Ramos (cell line): ENCODE measurements around the gene CKLF.

ENCODE experiments used
- in situ Hi-C: fragments of 300-500 bp; cut with MboI; formaldehyde crosslinking; loops from one replicate; pipeline ENCODE4 v1.14.3; 2022; ENCODE audit warnings: low sequenced_read_pairs; ENCODE audit not compliant: unreplicated experiment

CKLF gene

DNA sequence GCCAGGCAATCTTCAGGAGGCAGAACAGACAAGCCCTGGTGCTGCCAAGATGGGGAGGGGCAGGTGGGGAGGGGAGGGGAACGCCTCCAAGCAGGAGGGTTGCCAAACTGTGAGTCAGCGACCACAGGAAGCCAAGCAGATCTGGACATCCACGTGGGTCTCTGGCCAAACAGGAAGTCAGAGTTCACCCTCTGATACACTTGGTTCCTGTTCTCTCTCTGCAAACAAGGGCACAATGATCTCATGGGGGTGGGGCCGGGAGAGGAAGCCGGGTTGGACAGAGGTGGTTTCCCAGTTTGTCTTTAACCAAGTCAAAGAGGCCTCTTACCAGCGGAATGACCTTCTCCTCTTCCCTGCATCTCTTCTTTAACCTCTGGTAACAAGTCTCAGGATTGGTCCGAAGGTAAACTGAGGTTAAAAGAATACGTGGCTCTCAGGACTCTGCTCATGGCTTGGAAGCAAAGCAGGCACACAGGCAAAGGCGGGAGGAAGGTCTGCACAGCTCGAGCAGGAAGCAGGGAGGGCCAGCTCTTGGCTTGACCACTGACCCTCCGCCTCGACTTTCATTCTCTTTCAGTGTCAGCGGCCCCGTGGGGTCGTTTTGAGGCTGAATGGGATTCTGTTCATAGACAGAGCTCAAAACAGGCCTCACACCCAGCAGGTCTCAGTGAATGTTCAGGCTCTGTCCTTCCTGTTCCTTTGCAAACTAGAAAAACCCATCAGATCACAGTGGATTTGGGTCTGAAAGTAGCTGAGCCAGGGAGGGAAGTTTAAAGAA is 35.4 kb upstream of the CKLF start:
- in situ Hi-C loops = no loop called here

DNA sequence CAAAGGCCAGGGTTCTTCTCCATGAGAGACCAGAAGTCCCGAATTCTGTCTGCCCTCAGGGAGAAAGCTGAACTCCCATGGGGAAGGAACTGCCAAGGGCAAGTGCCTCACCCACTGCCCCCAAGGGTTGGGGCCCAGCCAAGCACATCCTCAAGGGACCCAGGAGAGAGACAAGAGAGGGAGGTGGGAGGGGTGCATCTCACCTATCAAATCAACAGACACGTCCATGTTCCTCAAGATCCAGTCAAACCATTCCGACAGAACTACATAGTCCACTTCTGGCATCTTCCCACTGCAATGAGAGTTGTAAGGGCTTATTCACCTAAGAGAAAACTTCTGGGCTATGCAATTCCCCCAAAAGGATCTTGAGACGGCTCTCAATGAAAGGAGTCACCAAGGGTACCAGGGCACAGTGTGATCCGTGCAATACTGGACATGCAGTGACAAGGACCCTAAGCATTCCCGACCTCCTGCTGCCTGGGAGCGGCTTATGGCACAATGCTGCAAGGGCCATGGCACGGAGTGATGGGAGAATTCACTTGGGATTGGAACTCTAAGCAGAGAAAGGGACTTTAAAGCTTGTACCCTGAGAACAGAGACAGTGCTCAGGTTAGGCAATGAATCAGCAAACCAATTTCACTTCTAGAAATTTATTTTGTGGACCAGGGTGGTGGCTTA is 34.7 kb upstream of the CKLF start:
- in situ Hi-C loops = no loop called here

DNA sequence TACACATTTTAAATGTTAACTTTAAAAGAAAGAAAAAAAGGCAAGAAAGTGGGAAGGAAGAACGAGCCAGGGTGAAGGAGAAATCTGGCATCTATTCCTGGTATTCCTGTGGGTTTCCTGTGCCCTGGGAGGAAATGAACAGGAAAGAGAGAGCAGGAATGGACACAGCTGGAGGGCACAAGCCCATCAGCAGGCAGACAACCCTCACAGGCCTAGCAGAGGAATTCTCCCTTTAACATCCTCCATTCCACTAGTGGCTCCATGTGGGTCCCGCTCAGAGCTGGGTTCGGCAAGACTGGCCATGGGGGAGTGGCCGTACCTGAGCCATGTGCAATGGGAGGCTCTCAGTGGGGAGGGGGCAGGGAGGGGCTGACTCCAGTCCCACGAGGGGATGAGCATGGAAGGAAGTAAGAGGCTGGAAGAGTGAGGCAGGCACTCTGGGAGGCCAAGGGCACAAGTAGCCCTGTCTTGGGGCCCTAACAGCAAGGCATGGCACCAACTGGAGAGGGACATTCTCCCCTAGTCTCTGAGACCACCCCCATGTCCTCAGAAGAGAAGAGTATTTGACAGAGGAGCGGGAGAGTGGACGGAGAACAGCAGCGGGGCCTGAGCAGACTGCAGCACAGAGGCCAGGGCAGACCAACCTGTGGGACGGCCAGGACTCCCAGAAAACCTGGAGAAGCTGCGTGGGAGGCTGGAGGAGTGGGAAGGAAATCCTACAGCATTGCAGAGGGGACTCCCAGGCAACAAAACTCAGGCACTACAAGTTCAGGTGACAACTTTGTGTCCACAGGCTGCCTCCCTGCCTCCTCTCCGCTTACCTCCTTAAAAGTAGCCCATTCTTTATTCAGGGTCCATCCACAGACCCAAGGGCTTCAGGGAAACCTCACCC is 32.6 kb upstream of the CKLF start:
- in situ Hi-C loops = no loop called here

GRCh38 chr16:66520406-66521170 is 31.8 kb upstream of the CKLF start:
- in situ Hi-C loops = no loop called here

DNA sequence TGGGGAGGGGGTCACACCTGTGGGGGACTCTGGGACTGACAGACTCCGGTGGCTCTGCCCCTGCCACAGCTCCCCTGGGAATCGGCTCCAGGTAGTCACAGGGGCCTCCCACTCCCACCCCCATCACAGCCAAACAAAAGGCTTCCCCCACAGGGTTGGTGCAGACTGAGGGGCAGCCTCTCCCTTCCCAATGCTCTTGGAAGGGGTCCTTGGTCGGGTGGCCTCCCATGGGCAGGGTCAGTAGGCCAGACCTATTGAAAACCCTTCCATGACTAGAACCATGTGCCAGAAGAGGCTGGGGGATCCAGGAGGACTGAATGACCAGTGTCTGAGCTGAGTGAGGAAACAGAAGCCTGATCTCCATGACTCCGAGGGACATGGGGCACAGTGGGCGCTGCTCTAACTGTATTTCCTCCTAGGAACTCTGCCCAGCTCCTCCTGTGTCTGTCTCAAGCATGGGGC is 31.1 kb upstream of the CKLF start:
- in situ Hi-C loops = no loop called here

GRCh38 chr16:66521951-66522771 is 30.2 kb upstream of the CKLF start:
- in situ Hi-C loops = no loop called here

- in situ Hi-C loops = no loop called here
Measured at GRCh38 chr16:66522816-66523590, 29.4 kb upstream of the CKLF start.

- in situ Hi-C loops = no loop called here
Measured at GRCh38 chr16:66523861-66524354, 28.5 kb upstream of the CKLF start.

DNA sequence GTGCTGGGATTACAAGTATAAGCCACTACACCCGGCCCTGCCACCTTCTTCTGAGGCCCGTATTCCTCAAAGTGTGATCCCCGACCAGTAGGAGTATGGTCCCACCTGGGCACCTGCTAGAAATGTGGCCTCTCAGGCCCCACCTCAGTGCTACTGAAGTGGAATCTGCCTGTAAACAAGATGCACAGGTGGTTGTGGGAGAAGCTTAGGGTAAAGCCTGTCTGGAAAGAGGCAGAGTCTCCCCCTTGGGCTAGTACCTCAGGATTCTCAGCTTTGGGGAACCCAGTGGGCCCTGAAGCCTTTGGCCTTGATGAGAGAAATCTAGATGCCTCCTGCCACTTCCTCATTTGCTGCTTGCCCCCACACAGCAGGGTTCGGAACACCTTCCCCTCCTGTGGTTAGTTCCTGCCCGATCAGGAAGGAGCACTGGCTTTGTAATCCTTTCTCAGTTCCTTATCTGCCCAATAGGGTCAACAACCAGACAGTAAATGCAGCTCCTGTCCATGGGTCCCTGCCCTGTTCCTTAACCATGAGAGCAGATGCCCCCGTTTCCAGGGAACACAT is 27.7 kb upstream of the CKLF start:
- in situ Hi-C loops = no loop called here

DNA sequence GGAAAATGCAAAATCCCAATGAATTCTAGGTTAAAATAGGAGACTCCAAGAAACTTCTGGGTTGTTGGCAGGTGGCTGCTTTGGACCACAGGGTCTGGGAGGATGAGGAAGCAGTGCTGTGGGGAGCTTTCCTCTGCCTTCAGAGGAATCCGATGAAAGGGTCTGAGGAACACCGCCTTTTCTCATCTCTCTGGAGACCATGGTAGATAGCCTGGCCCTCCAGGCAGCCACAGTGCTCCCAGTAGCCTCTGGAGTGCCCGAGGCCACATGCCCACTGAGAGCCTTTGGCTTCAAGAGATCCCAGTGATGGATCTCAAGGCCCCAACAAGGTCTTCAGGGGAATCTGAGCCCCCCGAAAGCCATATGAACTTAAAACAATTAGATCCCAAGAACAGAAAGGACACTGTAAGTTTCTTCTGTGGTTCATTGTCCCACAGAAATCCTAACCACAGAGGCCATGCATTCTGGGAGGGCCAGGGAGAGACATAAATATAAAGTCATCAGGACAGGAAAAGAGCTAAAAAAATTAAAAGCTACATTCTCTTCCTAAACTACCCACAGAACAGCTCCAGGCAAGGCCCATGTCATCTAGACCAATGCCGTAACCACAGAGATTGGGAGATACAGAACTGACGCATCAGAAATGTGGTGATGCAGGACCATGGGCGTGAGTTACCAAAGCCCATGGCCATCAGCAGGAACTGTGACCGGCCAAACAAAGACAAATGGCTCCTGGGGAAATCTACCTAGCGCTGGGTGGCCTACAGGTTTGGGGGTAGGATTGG is 26.8 kb upstream of the CKLF start:
- in situ Hi-C loops = no loop called here

DNA sequence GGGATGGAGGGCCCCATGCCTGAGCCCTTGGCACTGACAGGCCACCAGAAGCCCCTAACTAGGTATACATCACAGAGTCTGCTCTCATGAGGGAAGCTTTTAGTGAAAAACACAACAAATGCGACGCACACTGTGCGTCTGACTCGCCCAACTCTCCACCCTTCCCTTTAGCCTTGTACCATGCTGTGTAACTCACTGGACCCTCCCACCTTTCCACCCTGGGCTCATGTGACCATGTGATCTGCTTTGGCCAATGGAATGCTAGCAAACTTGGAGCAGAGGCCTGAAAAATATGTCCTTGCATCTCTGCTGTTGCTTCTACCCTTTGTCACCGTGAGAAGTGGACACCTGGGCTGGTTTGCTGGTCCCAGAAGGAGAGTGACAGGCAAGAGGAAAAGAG is 24.1 kb upstream of the CKLF start:
- in situ Hi-C loops = no loop called here

DNA sequence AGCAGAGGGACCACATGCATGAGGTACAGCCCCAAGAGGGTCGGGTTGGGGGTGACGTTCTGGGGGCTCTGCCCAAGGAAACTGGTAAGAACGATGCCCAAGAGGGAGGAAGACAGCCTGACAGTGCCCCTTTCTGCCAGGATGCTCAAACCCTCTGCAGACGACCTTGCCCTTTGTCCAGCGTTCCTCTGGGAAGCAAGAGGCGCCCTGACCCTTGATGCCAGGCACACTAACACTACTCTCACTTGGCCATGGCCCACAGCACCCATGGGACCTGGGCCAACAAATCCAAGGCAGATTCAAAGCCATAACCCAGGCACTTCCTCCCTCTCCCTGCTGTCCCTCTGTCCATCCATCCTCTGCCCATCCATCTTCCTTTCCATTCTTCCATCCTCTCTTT is 22.9 kb upstream of the CKLF start:
- in situ Hi-C loops = no loop called here

DNA sequence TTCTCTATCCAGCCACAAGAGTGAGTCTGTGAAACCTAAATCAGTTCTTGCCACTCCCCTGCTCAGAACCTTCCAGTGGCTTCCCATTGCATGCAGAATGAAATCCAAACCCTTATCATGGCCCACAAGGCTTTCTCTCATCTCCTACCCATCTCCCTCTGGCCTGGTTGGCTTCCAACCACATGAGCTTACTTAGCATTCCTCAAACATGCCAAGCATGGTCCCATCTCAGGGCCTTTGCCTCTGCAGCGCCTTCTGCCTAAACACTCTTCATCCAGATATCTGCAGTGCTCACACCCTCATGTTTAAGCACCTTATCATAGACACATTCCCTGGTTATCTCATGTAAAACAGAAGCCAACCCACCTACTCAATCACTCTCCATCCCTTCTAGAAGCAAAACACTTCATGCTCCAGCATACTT is 18.0 kb upstream of the CKLF start:
- in situ Hi-C loops = no loop called here

DNA sequence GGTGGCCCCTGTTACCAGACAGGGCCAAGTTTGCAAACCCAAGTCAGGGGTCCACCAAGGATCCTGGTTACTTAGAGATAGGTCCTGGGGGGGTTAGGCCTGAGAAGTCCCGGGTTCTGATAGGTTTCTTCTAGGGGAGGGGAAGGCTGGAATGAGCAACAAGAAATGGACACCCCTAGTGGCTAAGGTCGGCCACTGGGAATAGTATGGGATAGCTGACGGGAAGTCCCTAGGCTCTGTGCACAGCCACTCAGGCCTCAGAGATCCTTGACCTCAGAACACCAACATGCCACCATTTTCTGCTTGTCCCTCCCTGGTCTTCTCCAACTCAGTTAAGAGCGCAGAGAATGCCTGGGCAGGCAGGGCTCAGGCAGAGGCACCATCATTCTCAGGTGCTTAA is 15.9 kb upstream of the CKLF start:
- in situ Hi-C loops = no loop called here

GRCh38 chr16:66537236-66537635 is 15.1 kb upstream of the CKLF start:
- in situ Hi-C loops = no loop called here

DNA sequence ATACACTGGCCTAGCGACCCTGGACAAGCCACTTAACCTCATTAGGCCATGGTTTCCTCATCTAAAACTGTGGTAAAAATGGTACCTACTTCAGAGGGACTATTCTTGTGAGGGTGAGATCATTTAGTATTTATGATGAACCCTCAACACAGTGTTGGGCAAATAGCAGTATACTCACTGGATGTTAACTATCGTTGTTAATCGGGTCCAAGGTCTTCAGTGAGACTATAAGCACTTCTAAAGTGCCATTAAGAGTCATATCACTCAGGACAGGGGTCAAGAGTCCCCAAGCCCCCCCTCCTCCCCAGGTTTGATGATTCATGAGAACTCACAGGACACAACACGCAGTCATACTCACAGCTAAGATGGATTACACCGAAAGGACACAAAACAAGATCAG is 13.5 kb upstream of the CKLF start:
- in situ Hi-C loops = no loop called here
